D721Med (cell line): ENCODE measurements around the gene CTNS.

ENCODE experiments used
- DNase-seq: peaks from one replicate; pipeline ENCODE4 v3.0.0; 2011; ENCODE audit warnings: low spot score; ENCODE audit not compliant: insufficient read length
- FAIRE-seq: peaks from 2 replicates; lab custom pipeline; 2011; peaks lifted over from hg19 to GRCh38; lab: Jason Lieb, UNC
- TF ChIP-seq, protein P1 (sequence below): IDR thresholded peaks from 2 replicates; pipeline ENCODE4 v1.5.1; 2012; ENCODE audit warnings: mild to moderate bottlenecking, control low read depth; ENCODE audit not compliant: insufficient read depth; ENCODE audit errors: missing control alignments

The CTNS gene

DNA sequence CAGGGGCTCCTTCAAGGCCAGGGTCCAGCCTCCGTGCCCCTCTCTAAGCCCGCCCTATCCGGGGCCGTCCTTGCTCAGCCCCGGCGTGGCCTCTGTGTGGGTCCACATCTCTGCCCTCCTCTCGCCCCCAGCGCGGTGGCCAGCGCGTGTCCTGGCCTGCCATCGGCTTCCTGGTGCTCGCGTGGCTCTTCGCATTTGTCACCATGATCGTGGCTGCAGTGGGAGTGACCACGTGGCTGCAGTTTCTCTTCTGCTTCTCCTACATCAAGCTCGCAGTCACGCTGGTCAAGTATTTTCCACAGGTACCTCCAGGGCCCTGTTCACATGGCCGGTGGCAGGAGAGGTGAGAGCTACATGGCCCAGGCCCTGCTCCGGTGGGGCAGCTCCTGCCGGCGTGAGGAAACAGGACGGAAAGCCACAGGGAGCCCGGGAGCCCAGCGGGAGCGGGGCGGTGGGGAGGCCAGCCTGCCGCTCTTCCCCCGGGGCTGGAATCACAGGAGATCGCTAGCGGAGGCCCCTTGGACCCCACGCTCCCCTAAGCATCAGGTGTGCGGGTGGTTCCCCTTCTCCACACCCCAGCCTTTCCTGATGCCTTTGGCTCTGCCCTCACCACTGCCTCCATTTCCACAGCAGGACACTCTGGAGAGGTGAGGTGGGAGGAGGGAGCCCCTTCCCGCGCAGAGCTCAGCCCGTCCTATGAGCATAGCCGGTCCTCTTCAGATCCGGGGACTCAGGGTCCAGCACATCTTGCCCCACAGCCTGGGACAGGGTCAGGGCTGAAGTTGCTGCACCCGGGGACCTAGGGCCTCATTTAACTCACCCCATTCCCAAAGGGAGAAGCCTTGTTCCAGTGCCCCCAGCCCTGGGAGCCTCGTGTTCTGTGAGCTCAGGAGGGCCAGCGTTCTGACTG, 21.6 kb downstream of the CTNS start:
- TF ChIP-seq, protein P1, sequence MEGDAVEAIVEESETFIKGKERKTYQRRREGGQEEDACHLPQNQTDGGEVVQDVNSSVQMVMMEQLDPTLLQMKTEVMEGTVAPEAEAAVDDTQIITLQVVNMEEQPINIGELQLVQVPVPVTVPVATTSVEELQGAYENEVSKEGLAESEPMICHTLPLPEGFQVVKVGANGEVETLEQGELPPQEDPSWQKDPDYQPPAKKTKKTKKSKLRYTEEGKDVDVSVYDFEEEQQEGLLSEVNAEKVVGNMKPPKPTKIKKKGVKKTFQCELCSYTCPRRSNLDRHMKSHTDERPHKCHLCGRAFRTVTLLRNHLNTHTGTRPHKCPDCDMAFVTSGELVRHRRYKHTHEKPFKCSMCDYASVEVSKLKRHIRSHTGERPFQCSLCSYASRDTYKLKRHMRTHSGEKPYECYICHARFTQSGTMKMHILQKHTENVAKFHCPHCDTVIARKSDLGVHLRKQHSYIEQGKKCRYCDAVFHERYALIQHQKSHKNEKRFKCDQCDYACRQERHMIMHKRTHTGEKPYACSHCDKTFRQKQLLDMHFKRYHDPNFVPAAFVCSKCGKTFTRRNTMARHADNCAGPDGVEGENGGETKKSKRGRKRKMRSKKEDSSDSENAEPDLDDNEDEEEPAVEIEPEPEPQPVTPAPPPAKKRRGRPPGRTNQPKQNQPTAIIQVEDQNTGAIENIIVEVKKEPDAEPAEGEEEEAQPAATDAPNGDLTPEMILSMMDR, result no peak
- FAIRE-seq (no peak), DNase-seq (no peak)

DNA sequence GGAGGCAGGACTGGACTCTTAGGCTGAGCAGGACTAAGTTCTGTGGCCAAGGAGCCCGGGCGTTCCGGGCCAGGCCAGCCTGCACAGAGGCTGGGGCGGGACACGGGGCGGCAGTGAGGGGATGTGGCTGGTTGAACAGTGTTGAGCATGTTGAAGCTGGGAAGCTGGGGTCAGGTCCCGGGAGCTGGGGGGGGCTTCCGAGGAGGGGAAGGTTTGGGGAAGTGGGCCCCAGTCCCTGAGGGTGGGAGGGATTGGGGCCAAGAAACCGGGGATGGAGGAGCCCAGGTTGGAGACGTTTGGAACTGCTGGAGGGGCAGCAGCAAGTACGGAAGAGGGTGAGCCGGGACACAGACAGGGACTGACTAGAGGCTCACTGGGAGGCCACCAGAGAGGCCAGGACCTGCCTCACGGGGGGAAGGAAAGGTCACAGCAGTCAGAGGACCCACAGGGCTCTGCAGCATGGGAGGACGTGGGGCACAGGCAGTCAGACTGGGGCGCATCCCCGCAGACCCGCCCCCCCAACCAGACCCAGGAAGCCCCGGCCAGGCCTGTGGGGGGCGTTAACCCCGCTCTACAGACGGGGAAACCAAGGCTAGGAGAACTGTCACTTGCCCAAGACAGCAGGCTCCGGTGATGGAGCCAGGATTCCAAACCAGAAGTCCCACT, 22.4 kb downstream of the CTNS start:
- TF ChIP-seq, protein P1, result no peak
- FAIRE-seq, result no peak
- no peak for DNase-seq

DNA sequence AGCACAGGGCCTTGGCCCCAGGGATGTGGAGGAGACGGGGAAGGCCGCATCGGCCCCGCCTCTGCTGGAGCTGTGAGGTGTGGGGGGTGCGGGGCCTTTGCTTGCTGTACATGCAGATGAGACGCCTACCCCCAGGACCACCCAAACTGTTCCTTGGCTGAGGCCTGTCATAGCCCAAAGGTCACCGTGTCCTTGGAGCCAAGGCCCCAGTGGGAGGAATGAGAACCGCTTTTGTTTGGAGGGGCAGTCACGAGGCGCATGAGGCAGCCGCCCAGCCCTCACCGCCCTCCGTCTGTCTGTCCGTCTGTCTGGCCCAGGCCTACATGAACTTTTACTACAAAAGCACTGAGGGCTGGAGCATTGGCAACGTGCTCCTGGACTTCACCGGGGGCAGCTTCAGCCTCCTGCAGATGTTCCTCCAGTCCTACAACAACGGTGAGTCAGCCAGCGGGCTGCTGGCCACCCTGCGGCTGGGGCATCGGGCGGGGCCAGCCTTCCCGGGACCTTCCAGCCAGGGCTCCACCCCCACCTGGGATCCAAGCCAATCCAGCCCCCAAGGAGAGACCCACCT, 23.1 kb downstream of the CTNS start:
- FAIRE-seq (no peak), DNase-seq (no peak)
- TF ChIP-seq, protein P1, result no peak

DNA sequence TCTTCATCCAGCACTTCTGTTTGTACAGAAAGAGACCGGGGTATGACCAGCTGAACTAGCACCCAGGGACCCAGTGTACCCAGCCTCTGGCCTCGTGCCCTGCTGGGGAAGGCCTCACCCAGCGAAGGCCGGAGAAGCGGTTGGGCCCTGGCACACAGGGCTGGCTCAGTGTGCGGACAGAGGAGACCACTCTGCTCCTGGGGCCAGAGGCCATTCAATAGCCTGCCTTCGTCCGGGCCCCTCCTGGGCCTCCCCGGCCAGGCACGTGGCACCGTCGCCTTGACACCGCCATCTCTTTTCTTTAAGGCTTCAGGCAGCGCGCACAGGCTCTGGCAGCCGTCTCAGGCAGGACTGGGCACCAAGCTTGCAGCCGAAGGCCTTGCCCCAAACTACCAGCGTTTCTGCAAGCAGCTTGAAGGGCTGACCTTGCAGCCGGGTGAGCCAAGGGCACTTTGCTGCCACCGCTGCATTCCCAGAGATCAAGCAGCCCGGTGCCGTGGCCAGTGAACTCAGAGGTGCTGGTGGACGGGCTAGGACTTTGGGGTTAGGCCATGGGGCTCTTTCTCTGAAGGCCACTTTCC, 23.8 kb downstream of the CTNS start:
- TF ChIP-seq, protein P1, result no peak
- no peak for FAIRE-seq
- DNase-seq, result no peak

DNA sequence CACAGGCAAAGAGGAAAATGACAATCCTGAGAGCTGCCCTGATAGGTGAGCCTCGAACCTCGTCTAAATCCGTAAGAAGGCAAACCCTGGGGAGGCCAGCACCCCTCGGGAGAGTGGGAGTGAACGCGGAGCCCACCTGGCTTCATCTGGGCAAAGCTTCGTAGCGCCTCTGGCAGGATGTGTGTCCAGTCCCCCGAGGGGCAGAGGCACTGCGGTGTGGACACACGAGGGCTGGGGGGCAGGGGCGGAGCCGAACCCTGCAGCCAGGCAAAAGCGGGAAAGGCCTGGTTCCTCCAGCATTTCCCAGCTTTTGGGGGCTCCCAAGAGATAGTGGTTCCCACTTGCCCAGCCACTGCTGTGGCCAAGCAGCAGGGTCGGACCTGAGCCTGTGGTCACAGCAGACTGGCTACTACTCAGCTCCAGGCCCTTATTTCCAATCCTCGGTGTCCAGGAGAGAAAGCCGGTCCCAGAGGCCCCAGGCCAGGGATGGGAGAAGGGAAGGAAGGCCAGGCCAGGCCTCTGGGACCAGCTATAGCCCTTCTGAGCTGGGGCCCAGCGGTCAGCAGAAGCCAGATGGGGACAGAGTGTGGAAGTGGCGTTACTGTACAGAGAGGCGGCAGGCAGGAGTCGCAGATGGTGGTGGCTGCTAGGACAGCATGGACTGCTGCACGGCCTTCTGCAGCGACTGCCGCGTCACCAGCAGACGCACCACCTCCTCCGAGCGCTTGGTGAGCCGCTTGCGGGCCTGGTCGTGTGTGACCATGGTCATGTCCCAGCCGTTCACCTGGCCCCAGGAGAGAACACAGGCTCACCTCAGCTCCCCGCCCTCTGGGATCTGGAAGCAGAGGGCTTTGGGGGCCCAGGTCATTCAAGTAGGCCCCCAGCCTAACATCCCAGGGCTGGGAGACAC, 26.8 kb downstream of the CTNS start:
- TF ChIP-seq, protein P1, result no peak
- FAIRE-seq (no peak), DNase-seq (no peak)

DNA sequence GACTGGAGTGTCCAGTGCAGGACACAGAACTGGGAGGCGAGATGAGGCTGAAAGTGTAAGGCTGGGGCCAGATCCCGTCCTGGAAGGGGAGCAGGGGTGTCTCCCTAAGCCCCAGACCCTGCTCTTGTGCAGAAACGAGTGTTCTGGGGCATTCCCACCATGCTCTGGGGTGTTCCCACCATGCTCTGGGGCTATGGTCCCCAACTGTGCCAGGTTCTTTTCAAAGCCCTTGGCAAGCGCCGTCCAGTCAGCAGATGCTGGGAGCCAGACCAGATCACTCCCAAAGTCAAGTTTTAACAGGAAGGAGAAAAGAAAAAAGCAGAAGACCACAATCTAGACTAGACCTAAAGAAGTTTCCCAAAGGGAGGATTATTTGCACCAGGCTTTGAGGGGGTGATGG, 29.3 kb downstream of the CTNS start:
- TF ChIP-seq, protein P1, result no peak
- DNase-seq (no peak), FAIRE-seq (no peak)
